ENCODE measurements around the gene MC3R.
"Not testable (repeated sequence)": the region's sequence is repeated elsewhere in the genome, so short reads cannot be mapped to it uniquely, and the experiment has no call there.

The MC3R gene

DNA sequence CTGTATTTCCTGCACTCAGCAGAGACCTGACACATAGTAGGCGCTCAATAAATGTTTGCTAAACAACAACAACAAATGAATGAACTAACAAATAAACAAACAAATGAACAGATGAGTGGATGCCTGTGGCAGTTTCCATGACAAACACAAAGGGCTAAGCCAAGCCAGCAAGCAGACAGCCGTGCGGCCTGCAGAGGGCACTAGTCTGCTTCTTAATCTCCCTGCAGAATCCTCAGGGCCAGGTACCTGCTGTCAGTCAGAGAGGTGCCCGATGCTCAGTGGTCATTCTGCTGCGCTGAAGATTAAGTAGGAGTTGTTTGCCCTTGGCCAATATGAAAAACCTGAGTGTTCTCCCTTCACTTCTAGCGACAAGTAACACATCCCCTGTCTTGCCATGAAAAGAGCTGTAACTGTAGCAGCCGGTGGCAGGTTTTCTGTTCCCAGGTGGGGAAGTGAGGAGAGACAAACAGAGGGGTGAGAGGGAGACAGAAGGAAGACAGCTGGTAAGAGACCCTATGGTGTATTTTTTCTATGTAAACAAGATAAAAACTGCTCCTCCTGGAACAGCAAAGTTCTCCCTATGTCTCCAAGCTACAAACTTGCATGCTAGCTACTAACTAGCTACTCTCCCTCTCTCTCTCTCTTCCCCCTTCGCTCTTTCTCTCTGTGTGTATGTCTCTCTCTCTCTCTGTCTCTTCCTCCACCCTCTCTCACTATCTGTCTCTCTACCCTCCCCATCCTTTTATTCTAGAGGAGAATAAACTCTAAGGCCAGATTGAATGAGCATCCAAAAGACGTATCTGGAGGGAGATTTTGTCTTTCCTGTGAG, at the start of gene MC3R:
Gene MC3R (plus strand): TSS at position 779 of the 829 bp plus-strand sequence. CDS start 112 bp downstream, outside the sequence.
- peak; percentile 4 for DNase-seq

DNA sequence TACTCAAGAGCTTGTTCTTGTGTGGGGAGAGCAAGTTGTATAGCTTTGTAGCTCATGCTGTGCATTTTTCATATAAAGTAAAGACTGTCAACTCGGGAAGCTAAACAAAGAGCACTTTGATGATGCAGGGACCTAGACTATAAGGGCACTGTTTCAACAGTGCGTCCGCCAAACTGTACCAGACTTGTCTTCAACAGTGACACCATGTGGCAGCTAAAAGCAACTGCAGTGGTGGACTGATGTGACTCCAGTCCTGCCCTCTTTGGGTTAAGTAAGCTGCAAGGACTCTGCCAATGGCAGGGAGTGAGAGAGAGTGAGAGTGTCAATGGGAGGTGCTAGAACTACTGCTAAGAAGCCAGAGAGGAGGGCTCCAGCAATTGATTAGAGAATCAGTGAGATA, 48.1 kb upstream of the MC3R start:
- DNase-seq = no peak

DNA sequence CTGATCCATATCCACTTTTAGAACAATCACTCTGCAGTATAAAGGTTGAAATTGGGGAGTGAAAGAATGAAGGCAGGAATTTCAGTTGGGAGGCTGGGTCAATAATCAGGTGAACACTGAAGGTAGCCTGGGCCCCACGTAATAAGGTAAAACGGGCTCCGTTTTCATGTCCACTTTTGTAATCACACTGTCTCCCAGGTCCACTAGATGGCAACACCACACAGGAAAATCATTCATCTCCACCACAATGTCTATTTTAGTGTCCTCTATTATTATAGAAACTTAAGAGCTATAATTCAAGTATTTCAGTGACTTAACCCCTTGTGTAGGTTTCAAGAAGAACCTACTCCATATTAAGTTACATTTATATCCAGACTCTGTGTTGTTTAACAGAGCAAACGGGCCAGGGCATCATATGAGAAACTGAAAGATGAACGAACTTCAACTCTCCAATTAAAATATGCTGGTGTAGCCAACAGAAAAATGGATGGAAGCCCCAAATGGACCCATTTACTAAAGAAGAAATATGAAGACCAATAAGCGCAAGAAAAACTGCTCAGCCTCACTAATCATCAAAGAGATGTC, 45.9 kb upstream of the MC3R start:
- DNase-seq = no peak

DNA sequence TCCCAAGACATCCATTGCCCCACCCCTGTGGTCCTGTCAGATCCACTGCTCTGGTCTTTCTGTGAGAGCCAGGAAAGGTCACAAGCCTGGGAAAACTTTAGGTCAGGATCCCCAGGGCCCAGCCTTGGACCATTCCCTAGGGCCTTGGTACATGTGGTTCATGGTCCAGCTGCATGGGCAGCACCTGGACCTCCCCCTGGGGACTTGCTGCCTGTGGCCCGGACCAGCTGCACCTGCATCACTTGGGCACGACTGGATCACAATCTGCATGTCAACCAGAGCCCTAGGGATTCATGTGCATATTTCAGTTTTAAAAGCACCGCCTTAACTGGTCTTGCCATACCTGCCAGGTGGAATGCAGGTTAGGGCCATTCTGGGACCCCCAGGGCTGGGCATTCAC, 44.3 kb upstream of the MC3R start:
- DNase-seq = no peak

DNA sequence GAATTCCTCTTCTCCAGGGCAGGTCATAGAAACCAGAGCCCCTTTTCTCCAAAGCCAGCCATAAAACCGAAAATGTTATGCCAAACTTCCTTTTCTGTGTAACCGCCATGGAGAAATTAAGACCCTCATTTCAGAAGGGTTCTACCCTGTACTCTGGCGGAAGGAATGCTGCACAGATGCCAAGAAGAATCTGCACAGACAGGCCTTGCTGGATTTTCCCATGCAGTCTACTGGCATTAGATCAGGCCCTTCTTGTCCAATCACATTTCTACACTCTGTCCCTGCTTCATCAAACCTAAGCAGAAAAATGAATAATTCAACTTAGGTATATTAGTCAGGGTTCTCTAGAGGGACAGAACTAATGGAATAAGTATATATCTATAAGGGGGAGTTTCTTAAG, 43.2 kb upstream of the MC3R start:
- no peak for DNase-seq

DNA sequence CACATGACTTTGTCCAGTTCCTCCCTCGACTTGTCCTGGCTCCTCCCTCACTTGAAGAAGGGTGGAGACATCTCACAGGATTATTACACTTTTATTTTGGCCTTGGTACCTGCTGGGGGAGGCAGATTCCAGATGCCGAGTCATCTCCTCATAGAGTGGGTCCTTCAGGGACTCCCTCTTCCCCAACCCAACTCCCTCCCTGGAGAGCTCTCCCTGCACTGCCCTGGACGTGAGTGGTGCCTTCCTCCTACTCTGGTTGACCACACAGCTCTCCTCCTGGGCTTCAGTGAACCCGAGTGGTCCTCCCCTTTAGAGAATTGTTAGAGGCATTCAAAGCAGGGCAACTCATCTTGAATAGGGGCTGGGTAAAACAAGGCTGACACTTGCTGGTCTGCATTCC, 40.9 kb upstream of the MC3R start:
- no peak for DNase-seq

DNA sequence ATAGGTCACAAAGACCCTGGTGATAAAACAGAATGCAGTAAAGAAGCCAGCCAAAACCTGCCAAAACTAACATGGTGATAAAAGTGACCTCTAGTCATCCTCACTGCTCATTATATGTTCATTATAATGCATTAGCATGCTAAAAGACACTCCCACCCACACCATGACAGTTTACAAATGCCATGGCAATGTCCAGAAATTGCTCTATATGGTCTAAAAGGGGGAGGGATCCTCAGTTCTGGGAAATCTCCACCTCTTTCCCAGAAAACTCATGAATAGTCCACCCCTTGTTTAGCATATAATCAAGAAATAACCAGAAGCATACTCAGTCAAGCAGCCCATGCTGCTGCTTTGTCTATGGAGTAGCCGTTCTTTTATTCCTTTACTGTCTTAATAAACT, 40.4 kb upstream of the MC3R start:
- no peak for DNase-seq

DNA sequence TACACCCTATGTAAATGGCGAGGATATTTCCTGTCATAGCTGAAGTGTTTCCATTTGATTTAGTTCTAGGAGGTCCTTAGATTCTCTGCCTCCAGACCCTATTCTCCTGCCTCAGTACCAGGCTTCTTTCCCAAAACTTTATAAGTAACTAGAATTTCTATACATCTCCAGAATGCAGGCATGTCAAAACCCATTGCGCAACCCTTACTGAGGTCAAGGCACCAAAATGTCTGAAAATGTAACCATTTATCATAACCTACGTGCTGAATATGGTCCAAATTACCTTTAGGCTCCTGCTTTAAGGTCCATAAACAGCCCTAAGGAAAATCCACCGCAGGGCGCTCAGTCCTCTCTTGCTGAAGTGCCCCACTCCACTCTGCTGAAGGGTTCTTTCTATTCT, 37.5 kb upstream of the MC3R start:
- no peak for DNase-seq

DNA sequence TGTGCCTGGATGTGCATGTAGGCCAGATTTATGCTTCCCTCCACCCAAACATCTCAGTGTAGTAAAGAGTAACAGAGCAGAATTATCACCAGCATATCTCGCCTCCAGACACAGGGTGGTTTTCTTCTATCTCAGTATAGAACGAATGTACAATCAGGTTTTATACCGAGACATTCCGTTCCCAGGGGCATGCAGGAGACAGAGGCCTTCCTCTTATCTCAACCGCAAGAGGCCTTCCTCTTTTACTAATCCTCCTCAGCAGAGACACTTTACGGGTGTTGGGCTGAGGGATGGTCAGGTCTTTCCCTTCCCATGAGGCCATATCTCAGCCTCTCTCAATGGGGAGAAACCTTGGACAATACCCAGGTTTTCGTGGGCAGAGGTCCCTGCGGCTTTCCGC, 36.4 kb upstream of the MC3R start:
- DNase-seq = no peak

DNA sequence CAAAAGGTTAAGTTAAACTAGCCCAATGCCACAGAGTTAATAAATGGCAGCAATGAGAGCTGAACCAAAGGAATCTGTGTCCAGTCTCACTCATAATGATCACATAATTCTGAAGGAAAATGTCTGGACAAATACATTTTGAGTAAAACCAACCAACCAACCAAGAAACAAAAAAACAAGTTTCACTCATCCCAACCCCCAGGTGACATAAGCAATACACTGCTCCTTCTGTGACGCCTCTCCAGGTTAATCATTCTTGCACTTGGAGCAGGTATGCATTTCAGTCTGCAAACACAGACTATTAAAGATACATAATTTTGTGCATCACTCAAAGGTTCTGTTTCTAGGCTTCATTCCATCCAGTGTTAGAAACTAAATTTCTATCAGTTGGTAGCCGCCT, 35.2 kb upstream of the MC3R start:
- no peak for DNase-seq

DNA sequence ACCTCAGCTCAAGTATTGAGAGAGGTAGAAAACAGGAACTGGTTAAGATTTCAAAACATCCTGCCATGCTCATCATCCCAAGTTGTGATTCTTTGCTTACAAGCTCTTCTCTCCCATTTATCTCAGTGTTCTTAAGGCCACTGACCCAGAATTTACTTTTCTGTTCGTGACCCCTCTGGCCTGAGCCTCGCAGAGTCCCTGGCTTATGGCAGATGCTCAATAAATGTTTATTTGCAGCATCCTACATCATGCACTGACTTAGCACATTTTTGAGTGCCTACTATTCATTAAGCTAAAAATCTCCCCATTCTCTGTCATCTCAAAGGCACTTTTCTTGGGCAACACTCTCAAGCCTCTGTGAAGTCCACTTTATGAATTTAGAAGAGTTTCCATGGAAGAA, 33.4 kb upstream of the MC3R start:
- DNase-seq = no peak

DNA sequence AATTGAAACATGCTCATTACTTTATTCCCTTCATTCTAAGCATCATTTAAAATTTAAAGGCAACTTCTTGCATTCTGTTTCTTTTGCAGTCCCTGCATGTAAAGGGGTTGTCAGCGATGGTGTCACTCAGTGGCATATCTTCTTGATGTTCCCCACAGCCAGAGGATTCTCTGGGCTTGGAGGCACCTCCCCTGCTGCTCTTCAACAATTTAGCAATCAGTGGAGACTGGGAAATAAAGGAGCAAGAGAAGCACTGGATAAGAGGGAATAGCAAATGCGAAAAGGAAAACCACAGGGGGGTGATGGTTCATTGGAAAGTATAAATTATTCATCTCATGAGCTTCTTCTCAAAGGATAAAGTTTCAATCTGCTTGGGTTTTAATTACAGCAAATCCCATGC, 30.7 kb upstream of the MC3R start:
- no peak for DNase-seq

DNA sequence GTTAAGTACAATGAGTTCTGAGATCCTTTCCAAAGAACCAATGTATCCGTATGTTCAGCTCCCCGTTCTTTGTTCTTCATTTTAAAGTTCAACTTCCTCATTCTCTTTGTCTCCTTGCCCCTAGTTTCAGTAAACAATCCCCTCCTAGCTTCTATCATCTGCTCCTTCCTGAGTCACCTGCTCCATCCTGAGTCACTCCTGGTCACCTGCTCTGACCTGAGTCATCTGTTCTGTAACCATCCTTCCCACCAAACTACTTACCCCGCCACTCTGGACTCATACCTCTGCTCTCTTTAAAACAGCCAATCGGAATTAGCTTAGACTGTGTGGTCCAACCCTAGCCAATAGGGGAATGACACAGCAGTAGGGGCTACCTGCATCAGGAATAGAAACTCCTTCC, 27.3 kb upstream of the MC3R start:
- not testable (repeated sequence) for DNase-seq

DNA sequence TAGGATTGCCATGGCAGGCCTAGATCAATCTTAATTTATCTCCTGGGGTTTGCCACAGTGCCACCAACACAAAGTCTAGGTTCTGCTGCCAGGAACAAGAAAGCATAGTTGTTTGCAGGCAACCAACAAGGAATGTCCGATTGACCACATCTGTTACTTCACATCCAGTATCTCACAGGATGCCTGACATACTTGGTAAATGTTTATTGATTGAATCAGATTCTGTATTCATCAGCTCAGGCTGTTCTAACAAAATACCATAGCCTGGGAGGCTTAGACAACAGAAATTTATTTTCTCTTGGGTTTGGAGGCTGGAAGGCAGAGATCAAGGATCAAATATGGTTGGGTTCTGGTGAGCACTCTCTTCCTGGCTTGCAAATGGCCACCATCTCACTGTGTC, 26.3 kb upstream of the MC3R start:
- DNase-seq = no peak

DNA sequence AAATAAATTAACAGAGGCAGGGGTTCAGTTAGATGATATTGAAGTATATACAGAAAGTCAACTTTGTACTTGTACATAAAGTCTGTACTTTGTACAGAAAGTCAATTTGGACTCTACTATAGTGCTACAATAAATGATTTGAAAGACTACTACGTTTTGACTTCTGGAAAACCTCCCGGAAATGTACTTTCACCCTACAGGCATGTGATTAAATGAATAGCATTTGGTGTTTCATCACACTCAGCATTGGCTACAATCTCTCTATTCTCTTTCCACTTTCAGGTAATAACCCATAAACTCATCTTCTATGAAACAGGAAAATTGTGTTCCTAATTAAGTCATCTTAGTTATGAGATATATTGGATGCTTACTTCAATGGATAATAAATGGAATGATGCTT, 25.6 kb upstream of the MC3R start:
- no peak for DNase-seq

DNA sequence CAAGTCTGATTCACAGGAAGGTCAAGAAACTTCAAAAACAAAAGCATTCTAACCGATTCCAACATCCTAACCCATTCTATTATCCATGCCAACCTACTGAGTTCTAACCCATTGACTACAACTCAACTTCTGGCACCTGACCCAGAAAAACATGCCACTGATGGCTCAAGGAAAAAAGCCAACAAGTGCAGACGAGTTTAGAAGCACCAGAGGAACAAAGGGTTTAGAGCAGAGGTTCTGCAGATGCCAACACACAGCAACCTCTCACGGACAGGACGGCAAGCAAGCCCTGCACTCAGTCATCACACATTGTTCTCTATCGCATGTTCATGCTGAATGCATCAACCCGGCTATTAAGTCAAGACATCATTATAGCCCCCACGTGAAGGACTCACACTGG, 25.2 kb upstream of the MC3R start:
- no peak for DNase-seq

DNA sequence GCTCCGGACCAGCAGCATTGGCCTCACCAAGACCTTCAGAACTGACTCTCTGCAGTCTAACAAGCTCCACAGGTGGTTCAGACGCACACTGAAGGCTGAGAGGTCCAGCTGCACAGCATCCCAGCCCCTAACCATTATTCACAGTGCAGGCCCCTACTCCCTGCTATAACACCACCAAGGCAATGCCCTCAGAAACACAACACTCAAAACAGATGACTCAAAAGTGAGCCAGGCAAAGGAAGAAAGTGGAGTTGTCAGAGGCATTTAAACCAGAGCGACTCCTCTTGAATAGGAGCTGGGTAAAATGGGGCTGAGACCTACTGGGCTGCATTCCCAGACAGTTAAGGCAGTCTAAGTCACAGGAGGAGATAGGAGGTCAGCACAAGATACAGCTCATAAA, 20.5 kb upstream of the MC3R start:
- no peak for DNase-seq

DNA sequence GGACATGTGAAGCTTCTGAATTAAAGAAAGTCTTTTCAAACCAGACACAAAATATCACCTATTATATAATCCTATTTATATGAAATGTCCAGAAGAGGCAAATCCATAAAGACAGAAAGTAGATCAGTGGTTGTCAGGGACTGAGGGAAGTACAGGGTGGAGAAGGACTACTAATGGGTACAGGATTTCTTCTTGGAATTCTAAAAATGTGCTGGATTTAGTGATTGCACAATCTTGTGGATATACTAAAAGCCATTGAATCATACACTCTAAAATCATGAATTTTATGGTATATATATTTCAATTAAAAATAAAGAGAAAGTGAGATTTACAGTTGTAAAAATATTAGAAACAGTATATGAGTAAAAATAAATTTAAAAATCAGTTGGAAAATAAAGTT, 18.7 kb upstream of the MC3R start:
- no peak for DNase-seq

DNA sequence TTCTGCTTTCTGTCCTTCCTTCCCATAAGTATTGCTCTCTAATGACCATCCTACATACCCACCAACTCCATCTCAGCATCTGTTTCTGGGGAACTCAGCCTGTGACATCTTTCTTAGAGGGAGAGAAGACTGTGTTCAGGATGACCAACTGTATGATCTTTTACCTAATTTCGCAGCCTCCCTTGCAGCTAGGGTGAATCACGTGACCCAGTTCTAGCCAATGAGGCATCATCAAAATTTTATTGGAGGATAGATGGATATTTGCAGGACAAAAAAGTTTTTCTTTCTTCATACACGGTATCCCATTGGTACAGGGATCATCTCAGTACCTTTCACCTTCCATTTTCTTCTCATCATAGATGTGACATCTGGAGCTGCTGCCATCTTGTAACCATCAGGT, 14.4 kb upstream of the MC3R start:
- no peak for DNase-seq

DNA sequence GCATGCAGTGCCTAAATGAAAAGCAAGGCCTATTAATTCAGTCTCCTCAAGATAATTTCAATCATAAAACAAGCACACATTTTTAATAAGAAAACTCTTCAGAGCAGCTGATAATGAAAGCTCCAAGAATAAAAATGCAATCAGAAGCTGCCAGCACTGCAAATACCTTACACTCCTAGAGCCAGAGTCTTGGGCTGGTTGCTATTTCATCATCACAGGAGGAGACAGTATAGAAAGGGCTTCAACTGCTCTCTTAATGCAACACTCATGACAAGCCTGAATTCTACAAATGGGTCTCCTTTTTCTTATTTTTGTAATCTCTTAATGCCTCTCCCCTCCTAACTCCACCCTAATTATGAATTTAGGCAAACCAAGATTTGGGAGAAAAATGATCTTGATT, 11.2 kb upstream of the MC3R start:
- DNase-seq = no peak

DNA sequence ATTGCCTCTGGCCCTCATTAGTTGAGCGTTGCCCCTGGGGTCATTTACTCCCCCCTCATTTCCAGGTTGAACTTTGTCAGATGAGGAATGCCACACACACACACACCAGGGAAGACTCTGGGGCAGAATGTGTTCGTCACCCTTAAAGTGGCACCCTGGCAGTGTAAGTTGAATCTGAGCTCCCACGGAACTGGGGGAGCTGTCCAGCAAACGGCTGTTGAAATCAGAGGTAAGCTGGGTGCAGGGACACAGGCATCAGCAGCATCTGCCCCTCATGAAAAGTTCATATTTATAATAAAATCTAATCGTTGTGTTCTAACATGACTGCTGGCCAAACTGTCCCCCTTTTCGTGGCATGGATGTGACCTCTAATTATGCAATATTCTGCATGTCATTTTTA, 4.3 kb upstream of the MC3R start:
- no peak for DNase-seq

DNA sequence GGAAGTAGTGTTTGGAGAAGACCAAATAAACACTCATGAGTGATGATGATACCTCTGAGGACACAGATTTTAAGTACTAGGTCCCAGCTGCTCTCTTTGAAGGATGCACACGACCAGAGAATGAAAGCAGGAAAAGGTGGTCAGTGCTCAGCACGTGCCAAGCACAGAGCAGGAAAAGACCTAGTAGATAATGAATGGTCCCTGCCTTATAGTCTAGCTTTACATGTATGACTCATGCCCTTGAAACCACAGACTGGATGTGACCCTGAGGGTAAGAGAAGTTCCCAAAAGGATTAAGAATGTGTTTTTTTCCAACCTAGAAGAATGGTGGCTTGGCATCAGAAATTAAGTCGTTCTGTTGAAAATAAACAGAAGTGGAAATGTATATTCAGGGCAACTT, 2.8 kb upstream of the MC3R start:
- no peak for DNase-seq

DNA sequence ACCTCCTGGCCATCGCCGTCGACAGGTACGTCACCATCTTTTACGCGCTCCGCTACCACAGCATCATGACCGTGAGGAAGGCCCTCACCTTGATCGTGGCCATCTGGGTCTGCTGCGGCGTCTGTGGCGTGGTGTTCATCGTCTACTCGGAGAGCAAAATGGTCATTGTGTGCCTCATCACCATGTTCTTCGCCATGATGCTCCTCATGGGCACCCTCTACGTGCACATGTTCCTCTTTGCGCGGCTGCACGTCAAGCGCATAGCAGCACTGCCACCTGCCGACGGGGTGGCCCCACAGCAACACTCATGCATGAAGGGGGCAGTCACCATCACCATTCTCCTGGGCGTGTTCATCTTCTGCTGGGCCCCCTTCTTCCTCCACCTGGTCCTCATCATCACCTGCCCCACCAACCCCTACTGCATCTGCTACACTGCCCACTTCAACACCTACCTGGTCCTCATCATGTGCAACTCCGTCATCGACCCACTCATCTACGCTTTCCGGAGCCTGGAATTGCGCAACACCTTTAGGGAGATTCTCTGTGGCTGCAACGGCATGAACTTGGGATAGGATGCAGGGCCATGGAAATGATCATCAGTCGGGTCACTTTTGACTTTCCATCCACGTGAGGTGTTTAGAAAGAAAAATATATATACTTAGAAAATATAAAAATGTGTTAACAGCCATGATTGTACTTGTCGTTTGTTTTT, 868 bp downstream of the MC3R start:
- no peak for DNase-seq

DNA sequence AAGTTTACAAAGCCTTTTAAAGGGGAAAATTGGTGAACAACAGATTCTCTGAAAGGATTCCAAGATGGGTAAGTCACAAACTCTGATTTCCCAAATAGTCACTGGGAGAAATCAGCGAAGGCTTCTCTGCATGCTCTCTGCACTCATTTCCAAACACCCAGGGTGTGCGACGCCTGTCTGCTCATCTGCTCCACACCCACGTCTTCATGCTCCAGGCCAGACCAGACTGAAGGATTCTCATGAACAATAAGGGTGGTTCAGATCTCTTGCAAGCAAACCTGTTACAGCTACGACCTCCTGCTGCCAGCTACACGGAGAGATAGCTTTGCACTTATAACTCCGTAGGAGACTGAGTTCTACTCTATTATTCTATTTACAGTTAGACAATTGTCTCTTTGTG, 1.4 kb downstream of the MC3R start:
- DNase-seq = no peak

Measured in NCI-H2171 (cell line).